Skeletal muscle tissue (tissue), 4 donors: Measurements from ENCODE around the gene OSGIN1. TPM values are rescaled to one million over a fixed set of nuclear protein-coding genes. Genes with fewer than 3 reads are reported as not detected.
"Not testable (repeated sequence)": the region's sequence is repeated elsewhere in the genome, so short reads cannot be mapped to it uniquely, and the experiment has no call there.

ENCODE experiments used
- H3K27ac ChIP-seq: one replicate; pipeline ENCODE4 v1.7.0; 2013; ENCODE audit warnings: mild to moderate bottlenecking, low read depth, low read length, inconsistent platforms
- H3K27me3 ChIP-seq, 3 donors: one replicate each; pipeline ENCODE4 v1.7.0; 2013; ENCODE audit warnings: low read length in 3 of 3; ENCODE audit not compliant: control insufficient read depth in 3 of 3, insufficient read depth in 3 of 3
- H3K36me3 ChIP-seq, 3 donors: one replicate each; pipeline ENCODE4 v1.7.0; 2013; ENCODE audit warnings: low read length in 3 of 3; ENCODE audit not compliant: control insufficient read depth in 3 of 3, insufficient read depth in 3 of 3
- H3K4me1 ChIP-seq, 3 donors: one replicate each; pipeline ENCODE4 v1.7.0; 2013; ENCODE audit warnings: low read length in 3 of 3, mild to moderate bottlenecking in 3 of 3; ENCODE audit not compliant: control insufficient read depth in 3 of 3, insufficient read depth in 3 of 3
- H3K4me3 ChIP-seq, 3 donors: one replicate each; pipeline ENCODE4 v1.7.0; 2013; ENCODE audit warnings: low read length in 3 of 3
- H3K9ac ChIP-seq, 3 donors: one replicate each; pipeline ENCODE4 v1.7.0; 2013; ENCODE audit warnings: low read length in 3 of 3, mild to moderate bottlenecking in 3 of 3, moderate library complexity in 2 of 3, low read depth in 1 of 3
- H3K9me3 ChIP-seq, 3 donors: one replicate each; pipeline ENCODE4 v1.7.0; 2013; ENCODE audit warnings: low read length in 3 of 3; ENCODE audit not compliant: control insufficient read depth in 3 of 3
- total RNA-seq: library from RNA; depleted of rRNA; stranded (reverse); fragments of >200 nt; gene quantifications from one replicate; pipeline ENCODE4 v1.2.3, GENCODE V29; 2014
- donor health status: Osteomylitis.

Gene OSGIN1
- total RNA-seq, 1 donor from 2014 or later = 0.52 TPM

GRCh38 chr16:83948914-83949723 lies 3.9 kb upstream of the OSGIN1 start:
- Histone ChIP-seq H3K9ac (no peak overlapping the region), H3K27me3 (no peaks in the 10 kb centered on the region), H3K27ac (no peak overlapping the region), H3K4me3 (no peak overlapping the region), H3K36me3 (no peaks in the 10 kb centered on the region), H3K9me3 (no peaks in the 10 kb centered on the region), H3K4me1 (peaks cover 15 to 18% (median 17%) of the 10 kb centered on the region in 3 donors)

GRCh38 chr16:83949724-83950001 lies 3.4 kb upstream of the OSGIN1 start:
- H3K36me3 ChIP-seq = no peaks in the 10 kb centered on the region
- H3K27me3 ChIP-seq = no peaks in the 10 kb centered on the region

GRCh38 chr16:83950862-83951399 lies 2.1 kb upstream of the OSGIN1 start:
- H3K9me3 ChIP-seq, H3K36me3 ChIP-seq, H3K4me3 ChIP-seq, H3K27ac ChIP-seq, H3K9ac ChIP-seq, H3K27me3 ChIP-seq: not testable (repeated sequence)
- peaks cover 33 to 36% (median 33%) of the 10 kb centered on the region in 3 donors for H3K4me1 ChIP-seq

More at GRCh38 chr16:83949724-83950001, 3.4 kb upstream of the OSGIN1 start:
- peaks cover 20 to 24% (median 22%) of the 10 kb centered on the region in 3 donors for H3K4me1 ChIP-seq
- no peak overlapping the region for H3K4me3 ChIP-seq
- no peaks in the 10 kb centered on the region for H3K9me3 ChIP-seq
- H3K27ac ChIP-seq = no peak overlapping the region
- no peak overlapping the region for H3K9ac ChIP-seq

- Histone ChIP-seq H3K4me3 (no peak overlapping the region), H3K27ac (no peak overlapping the region)
Observed at GRCh38 chr16:83951544-83951943, 1.5 kb upstream of the OSGIN1 start.

GRCh38 chr16:83952587-83952939 lies 477 bp upstream of the OSGIN1 start:
- Histone ChIP-seq H3K27me3 (no peaks in the 10 kb centered on the region), H3K27ac (peak overlapping the region; percentile 99), H3K4me3 (peak overlapping the region; percentile 56 to 86 (median 81)), H3K9ac (peak overlapping the region in 2 of 3 donors; percentile 95 to 96), H3K36me3 (peaks cover 4 to 7% (median 6%) of the 10 kb centered on the region in 3 donors), H3K4me1 (peaks cover 37 to 49% (median 41%) of the 10 kb centered on the region in 3 donors), H3K9me3 (no peaks in the 10 kb centered on the region)

More at GRCh38 chr16:83951544-83951943, 1.5 kb upstream of the OSGIN1 start:
- H3K4me1 ChIP-seq = peaks cover 37 to 42% (median 39%) of the 10 kb centered on the region in 3 donors
- no peaks in the 10 kb centered on the region for H3K9me3 ChIP-seq
- no peaks in the 10 kb centered on the region for H3K27me3 ChIP-seq
- H3K36me3 ChIP-seq = peaks cover 4 to 7% (median 5%) of the 10 kb centered on the region in 3 donors
- no peak overlapping the region for H3K9ac ChIP-seq

- Histone ChIP-seq H3K9me3 (no peaks in the 10 kb centered on the region), H3K9ac (peak overlapping the region; percentile 92 to 96 (median 95)), H3K4me3 (peak overlapping the region; percentile 81 to 91 (median 86)), H3K27me3 (no peaks in the 10 kb centered on the region), H3K27ac (peak overlapping the region; percentile 99), H3K4me1 (peaks cover 37 to 54% (median 50%) of the 10 kb centered on the region in 3 donors), H3K36me3 (peaks cover 12 to 15% (median 13%) of the 10 kb centered on the region in 3 donors)
Observed at GRCh38 chr16:83953796-83954576, 946 bp downstream of the OSGIN1 start.

- Histone ChIP-seq H3K36me3 (peaks cover 16 to 19% (median 17%) of the 10 kb centered on the region in 3 donors), H3K4me1 (peaks cover 43 to 60% (median 56%) of the 10 kb centered on the region in 3 donors), H3K27ac (peak overlapping the region; percentile 99), H3K9me3 (no peaks in the 10 kb centered on the region), H3K27me3 (no peaks in the 10 kb centered on the region), H3K9ac (peak overlapping the region; percentile 92 to 96 (median 95)), H3K4me3 (peak overlapping the region; percentile 81 to 91 (median 86))
Observed at GRCh38 chr16:83954577-83955016, 1.6 kb downstream of the OSGIN1 start.

GRCh38 chr16:83955218-83956130 lies 2.4 kb downstream of the OSGIN1 start:
- H3K9me3 ChIP-seq = no peaks in the 10 kb centered on the region
- H3K36me3 ChIP-seq = peaks cover 24 to 28% (median 25%) of the 10 kb centered on the region in 3 donors
- H3K4me1 ChIP-seq = peaks cover 47 to 68% (median 64%) of the 10 kb centered on the region in 3 donors
- H3K9ac ChIP-seq = peak overlapping the region in 1 of 3 donors; percentile 96
- H3K27ac ChIP-seq = no peak overlapping the region
- peak overlapping the region in 2 of 3 donors; percentile 86 to 91 for H3K4me3 ChIP-seq
- no peaks in the 10 kb centered on the region for H3K27me3 ChIP-seq
